Ishikawa (cell line): ENCODE measurements around the gene CDH23.

ENCODE experiments used
- EP300 ChIP-seq: IDR thresholded peaks from 2 replicates; pipeline ENCODE4 v1.6.1; 2012; ENCODE audit warnings: borderline replicate concordance
- RAD21 ChIP-seq: IDR thresholded peaks from 2 replicates; pipeline ENCODE4 v1.6.1; 2012; ENCODE audit warnings: low read depth
- TAF1 ChIP-seq: IDR thresholded peaks from 2 replicates; pipeline ENCODE4 v1.6.1; 2012; ENCODE audit warnings: low read depth, mild to moderate bottlenecking
- TF ChIP-seq, protein P1 (sequence below): IDR thresholded peaks from 2 replicates; pipeline ENCODE4 v1.6.1; 2012; ENCODE audit warnings: low read depth, mild to moderate bottlenecking

GRCh38 chr10:71580926-71581325, 184.2 kb downstream of the CDH23 start:
- TF ChIP-seq TAF1 (no peak), RAD21 (no peak), EP300 (no peak)
- TF ChIP-seq, protein P1, sequence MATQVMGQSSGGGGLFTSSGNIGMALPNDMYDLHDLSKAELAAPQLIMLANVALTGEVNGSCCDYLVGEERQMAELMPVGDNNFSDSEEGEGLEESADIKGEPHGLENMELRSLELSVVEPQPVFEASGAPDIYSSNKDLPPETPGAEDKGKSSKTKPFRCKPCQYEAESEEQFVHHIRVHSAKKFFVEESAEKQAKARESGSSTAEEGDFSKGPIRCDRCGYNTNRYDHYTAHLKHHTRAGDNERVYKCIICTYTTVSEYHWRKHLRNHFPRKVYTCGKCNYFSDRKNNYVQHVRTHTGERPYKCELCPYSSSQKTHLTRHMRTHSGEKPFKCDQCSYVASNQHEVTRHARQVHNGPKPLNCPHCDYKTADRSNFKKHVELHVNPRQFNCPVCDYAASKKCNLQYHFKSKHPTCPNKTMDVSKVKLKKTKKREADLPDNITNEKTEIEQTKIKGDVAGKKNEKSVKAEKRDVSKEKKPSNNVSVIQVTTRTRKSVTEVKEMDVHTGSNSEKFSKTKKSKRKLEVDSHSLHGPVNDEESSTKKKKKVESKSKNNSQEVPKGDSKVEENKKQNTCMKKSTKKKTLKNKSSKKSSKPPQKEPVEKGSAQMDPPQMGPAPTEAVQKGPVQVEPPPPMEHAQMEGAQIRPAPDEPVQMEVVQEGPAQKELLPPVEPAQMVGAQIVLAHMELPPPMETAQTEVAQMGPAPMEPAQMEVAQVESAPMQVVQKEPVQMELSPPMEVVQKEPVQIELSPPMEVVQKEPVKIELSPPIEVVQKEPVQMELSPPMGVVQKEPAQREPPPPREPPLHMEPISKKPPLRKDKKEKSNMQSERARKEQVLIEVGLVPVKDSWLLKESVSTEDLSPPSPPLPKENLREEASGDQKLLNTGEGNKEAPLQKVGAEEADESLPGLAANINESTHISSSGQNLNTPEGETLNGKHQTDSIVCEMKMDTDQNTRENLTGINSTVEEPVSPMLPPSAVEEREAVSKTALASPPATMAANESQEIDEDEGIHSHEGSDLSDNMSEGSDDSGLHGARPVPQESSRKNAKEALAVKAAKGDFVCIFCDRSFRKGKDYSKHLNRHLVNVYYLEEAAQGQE: no peak
